Upper lobe of left lung (tissue), 4 donors: ENCODE measurements around the gene MCM9.

Experiments
- POLR2A ChIP-seq, 4 donors: fragments of 450-650 bp; IDR thresholded peaks; one replicate each; pipeline ENCODE4 v1.5.1; 2016 to 2017; ENCODE audit warnings: antibody characterized with exemption in 4 of 4, mild to moderate bottlenecking in 2 of 4
- TF ChIP-seq, protein P1 (sequence below), 6 experiments: fragments of 450-650 bp in 4 of 6; fragments of 200-600 bp in 2 of 6; sonication (generic) in 2 of 6; IDR thresholded peaks; one replicate each; pipeline ENCODE4 v1.5.1; 2016 to 2019; ENCODE audit warnings: antibody characterized with exemption in 6 of 6

DNA sequence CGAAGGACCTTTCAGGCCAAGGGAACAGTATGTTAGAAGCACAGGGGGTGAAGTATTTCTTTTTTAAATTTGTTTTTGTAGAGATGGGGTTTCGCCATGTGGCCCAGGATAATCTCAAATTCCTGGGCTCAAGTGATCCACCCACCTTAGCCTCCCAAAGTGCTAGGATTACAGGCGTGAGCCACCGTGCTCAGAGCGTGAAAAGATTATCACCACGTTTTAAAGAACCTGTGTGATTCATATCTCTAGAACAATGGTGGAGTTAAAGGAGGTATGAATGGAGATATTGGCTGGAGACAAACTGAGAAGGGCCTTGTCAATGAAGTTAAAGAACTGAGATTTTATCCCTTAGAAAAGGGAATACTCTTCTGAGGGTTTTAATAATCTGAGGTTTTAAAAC lies 31.3 kb downstream of the MCM9 start:
- no peak for TF ChIP-seq POLR2A (IDR thresholded peaks at IDR 0.05)
- TF ChIP-seq, protein P1, sequence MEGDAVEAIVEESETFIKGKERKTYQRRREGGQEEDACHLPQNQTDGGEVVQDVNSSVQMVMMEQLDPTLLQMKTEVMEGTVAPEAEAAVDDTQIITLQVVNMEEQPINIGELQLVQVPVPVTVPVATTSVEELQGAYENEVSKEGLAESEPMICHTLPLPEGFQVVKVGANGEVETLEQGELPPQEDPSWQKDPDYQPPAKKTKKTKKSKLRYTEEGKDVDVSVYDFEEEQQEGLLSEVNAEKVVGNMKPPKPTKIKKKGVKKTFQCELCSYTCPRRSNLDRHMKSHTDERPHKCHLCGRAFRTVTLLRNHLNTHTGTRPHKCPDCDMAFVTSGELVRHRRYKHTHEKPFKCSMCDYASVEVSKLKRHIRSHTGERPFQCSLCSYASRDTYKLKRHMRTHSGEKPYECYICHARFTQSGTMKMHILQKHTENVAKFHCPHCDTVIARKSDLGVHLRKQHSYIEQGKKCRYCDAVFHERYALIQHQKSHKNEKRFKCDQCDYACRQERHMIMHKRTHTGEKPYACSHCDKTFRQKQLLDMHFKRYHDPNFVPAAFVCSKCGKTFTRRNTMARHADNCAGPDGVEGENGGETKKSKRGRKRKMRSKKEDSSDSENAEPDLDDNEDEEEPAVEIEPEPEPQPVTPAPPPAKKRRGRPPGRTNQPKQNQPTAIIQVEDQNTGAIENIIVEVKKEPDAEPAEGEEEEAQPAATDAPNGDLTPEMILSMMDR (IDR thresholded peaks at IDR 0.05) = no peak
